Measurements from ENCODE around the gene ZGLP1.

DNA sequence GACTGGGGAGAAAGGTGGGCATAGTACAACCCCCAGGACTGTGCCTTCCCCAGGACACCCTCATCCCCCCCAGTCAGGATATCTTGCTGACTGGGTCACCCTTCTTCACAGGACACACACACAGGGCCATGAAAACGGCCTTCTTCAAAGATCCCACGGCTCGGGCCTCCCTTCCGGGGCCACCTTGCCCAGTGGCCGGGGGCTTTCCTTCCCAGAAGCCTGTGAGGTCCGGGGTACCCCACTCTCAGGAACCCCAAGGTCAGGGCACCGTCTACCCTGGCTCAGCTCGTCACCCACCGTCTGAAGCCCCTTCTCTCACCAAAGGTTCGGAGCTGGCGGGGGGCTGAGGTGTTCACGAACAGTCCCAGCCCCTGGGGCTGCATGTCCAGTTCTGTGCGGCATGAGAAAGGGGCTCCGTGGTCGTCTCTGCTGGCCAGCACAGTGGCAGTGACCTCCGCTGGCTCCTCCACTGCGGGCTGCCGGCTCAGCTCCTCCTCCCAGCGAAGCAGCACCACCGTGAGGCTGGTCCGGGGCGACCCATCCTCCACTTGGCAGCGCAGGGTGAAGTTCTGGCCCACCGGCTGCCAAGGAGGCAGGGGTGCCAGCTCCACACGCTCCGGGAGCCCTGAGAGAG lies 25.9 kb upstream of the ZGLP1 start:
- TF ChIP-seq EZH2phosphoT487 (IDR thresholded peaks at IDR 0.05; ENCODE audit: borderline replicate concordance), result no peak
- TF ChIP-seq, protein P1, sequence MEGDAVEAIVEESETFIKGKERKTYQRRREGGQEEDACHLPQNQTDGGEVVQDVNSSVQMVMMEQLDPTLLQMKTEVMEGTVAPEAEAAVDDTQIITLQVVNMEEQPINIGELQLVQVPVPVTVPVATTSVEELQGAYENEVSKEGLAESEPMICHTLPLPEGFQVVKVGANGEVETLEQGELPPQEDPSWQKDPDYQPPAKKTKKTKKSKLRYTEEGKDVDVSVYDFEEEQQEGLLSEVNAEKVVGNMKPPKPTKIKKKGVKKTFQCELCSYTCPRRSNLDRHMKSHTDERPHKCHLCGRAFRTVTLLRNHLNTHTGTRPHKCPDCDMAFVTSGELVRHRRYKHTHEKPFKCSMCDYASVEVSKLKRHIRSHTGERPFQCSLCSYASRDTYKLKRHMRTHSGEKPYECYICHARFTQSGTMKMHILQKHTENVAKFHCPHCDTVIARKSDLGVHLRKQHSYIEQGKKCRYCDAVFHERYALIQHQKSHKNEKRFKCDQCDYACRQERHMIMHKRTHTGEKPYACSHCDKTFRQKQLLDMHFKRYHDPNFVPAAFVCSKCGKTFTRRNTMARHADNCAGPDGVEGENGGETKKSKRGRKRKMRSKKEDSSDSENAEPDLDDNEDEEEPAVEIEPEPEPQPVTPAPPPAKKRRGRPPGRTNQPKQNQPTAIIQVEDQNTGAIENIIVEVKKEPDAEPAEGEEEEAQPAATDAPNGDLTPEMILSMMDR (conservative IDR thresholded peaks at IDR 0.05; ENCODE audit: low read length), result no peak

All from Loucy (cell line).